Measurements from ENCODE around the gene TBC1D14. TPM values are rescaled to one million over a fixed set of nuclear protein-coding genes. Genes with fewer than 3 reads are reported as not detected.

Gene TBC1D14
- total RNA-seq, 1 donor from 2014 or later, result 33.2 TPM

DNA sequence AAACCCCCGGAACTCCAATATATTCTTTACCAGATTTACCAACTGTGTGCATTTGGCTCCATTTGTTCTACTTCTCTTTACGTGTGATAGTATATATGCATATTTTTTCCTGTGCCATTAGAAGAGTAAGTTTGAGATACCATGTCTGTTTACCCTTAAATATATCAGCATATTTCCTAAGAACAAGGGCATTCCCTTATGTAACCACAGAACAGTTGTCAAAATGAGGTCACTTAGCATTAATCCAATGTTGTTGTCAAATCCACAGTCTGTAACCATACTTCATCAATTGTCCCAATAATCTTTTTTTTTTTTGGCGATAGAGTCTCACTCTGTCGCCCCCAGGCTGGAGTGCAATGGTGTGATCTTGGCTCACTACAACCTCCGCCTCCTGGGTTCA lies 55.2 kb downstream of the TBC1D14 start:
- no peak for DNase-seq (ENCODE audit: extremely low spot score, unreplicated experiment)
- Mint-ChIP-seq H3K9me3 (ENCODE audit: unreplicated experiment) (no peaks in the 10 kb centered on the region), H3K27ac (ENCODE audit: unreplicated experiment) (no peak overlapping the region), H3K27me3 (ENCODE audit: unreplicated experiment) (no peaks in the 10 kb centered on the region), H3K4me3 (ENCODE audit: unreplicated experiment) (no peak overlapping the region), H3K36me3 (ENCODE audit: unreplicated experiment) (peaks cover 5% of the 10 kb centered on the region), H3K4me1 (ENCODE audit: unreplicated experiment) (no peaks in the 10 kb centered on the region)
- no peak for TF ChIP-seq CTCF (IDR thresholded peaks at IDR 0.05)

- Mint-ChIP-seq H3K4me1 (ENCODE audit: unreplicated experiment) (no peaks in the 10 kb centered on the region), H3K27ac (ENCODE audit: unreplicated experiment) (no peak overlapping the region), H3K9me3 (ENCODE audit: unreplicated experiment) (no peaks in the 10 kb centered on the region), H3K27me3 (ENCODE audit: unreplicated experiment) (no peaks in the 10 kb centered on the region), H3K36me3 (ENCODE audit: unreplicated experiment) (peaks cover 5% of the 10 kb centered on the region), H3K4me3 (ENCODE audit: unreplicated experiment) (no peak overlapping the region)
- DNase-seq (ENCODE audit: extremely low spot score, unreplicated experiment), result no peak
- no peak for TF ChIP-seq CTCF (IDR thresholded peaks at IDR 0.05)
Observed at GRCh38 chr4:6965329-6965728, 55.7 kb downstream of the TBC1D14 start.

DNA sequence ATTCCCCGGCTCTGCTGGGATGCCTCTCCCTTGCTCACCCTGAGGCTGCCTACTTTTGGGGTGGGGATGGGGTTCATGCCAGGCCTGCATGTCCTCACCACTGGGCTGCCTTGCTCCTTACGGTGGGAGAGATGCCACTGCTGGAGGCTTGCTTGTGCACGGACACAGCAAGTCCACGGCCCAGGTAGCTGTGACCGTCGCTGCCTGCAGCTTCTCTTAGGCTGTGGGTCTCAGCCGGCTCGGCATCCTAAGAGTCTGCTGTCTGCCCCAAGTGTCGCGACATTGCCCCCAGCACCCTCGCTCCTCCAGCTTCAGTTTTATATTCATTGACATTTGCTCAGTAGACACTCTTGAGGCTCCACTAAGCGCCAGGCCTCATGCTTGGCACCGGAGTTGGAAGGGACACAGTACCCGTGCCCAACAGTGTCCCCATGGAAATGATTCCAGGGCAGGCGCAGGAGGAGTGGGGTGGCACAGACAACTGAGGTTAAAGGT lies 58.3 kb downstream of the TBC1D14 start:
- DNase-seq (ENCODE audit: extremely low spot score, unreplicated experiment), result peak; percentile 77
- no peak for TF ChIP-seq CTCF (IDR thresholded peaks at IDR 0.05)
- no peaks in the 10 kb centered on the region for H3K9me3 Mint-ChIP-seq (ENCODE audit: unreplicated experiment)
- H3K36me3 Mint-ChIP-seq (ENCODE audit: unreplicated experiment), result peaks cover 5% of the 10 kb centered on the region
- H3K4me3 Mint-ChIP-seq (ENCODE audit: unreplicated experiment), result no peak overlapping the region
- no peaks in the 10 kb centered on the region for H3K27me3 Mint-ChIP-seq (ENCODE audit: unreplicated experiment)
- H3K27ac Mint-ChIP-seq (ENCODE audit: unreplicated experiment), result no peak overlapping the region
- H3K4me1 Mint-ChIP-seq (ENCODE audit: unreplicated experiment), result peaks cover 6% of the 10 kb centered on the region

GRCh38 chr4:6968496-6968895 lies 58.9 kb downstream of the TBC1D14 start:
- DNase-seq (ENCODE audit: extremely low spot score, unreplicated experiment), result peak; percentile 73
- no peak for TF ChIP-seq CTCF (IDR thresholded peaks at IDR 0.05)
- Mint-ChIP-seq H3K4me3 (ENCODE audit: unreplicated experiment) (no peak overlapping the region), H3K9me3 (ENCODE audit: unreplicated experiment) (no peaks in the 10 kb centered on the region), H3K27ac (ENCODE audit: unreplicated experiment) (no peak overlapping the region), H3K4me1 (ENCODE audit: unreplicated experiment) (peaks cover 10% of the 10 kb centered on the region), H3K36me3 (ENCODE audit: unreplicated experiment) (peaks cover 5% of the 10 kb centered on the region), H3K27me3 (ENCODE audit: unreplicated experiment) (no peaks in the 10 kb centered on the region)

GRCh38 chr4:6969826-6970800 lies 60.5 kb downstream of the TBC1D14 start:
- TF ChIP-seq CTCF (IDR thresholded peaks at IDR 0.05), result no peak
- H3K4me3 Mint-ChIP-seq (ENCODE audit: unreplicated experiment), result no peak overlapping the region
- peaks cover 16% of the 10 kb centered on the region for H3K4me1 Mint-ChIP-seq (ENCODE audit: unreplicated experiment)
- no peak overlapping the region for H3K27ac Mint-ChIP-seq (ENCODE audit: unreplicated experiment)
- H3K36me3 Mint-ChIP-seq (ENCODE audit: unreplicated experiment), result peaks cover 5% of the 10 kb centered on the region
- H3K9me3 Mint-ChIP-seq (ENCODE audit: unreplicated experiment), result no peaks in the 10 kb centered on the region
- peak; percentile 75 for DNase-seq (ENCODE audit: extremely low spot score, unreplicated experiment)
- no peaks in the 10 kb centered on the region for H3K27me3 Mint-ChIP-seq (ENCODE audit: unreplicated experiment)

Measured in osteocyte (in vitro differentiated cells).